T follicular helper cell (primary cell): ENCODE data around the gene KANSL1L.
"Not testable (repeated sequence)": the region's sequence is repeated elsewhere in the genome, so short reads cannot be mapped to it uniquely, and the experiment has no call there.

Experiments
- DNase-seq: peaks from one replicate; pipeline ENCODE4 v3.0.0-alpha.2; 2020; ENCODE audit warnings: low read depth

KANSL1L gene

DNA sequence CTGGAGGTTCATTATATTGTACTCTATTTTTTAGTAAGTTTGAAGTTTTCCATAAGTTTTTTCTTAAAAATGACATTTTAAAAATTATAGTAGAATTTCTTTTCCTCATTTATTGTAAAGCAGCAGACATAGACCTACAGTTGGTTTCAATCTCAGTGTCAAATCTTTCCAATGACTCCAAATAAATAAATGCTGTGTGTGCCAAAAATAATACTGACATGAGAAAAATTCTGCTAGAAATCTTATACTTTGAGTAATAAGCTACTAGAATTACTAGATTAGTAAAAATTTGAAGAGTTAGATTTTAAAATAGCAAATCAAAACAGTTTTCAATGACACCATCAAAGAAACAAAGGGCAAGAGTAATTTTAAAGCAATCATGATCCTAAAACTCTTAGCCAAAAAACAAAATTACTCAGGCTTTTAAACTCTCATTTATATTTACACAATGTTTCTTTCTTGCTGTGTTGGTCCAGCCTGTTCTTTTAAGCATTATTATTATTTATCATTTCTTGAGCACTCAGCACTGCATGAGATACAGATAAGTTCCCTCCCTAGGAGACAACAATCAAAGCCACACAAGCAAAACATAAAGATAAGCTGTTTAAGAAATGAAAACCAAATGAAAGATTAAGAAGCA is 8.3 kb upstream of the KANSL1L start:
- no peak for DNase-seq

DNA sequence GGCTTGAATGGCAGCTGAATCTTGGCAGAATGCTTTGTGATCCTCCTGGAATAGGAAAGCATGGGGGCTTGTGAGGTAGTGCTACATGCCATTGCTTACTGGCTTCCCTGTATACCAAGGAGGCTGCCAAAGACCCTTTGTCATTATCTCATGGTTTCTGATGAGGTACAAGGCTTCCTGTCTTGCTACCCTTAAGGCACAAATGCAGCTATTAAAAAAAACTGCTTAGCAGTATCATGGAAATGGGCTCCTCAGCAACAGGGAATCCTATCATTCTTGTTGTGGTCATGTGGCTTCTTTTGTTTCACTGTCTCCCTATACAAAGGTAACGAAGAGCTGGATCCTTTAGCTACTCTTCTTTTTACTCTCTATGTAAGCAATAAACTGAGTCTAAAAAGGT is 6.6 kb upstream of the KANSL1L start:
- DNase-seq = no peak

DNA sequence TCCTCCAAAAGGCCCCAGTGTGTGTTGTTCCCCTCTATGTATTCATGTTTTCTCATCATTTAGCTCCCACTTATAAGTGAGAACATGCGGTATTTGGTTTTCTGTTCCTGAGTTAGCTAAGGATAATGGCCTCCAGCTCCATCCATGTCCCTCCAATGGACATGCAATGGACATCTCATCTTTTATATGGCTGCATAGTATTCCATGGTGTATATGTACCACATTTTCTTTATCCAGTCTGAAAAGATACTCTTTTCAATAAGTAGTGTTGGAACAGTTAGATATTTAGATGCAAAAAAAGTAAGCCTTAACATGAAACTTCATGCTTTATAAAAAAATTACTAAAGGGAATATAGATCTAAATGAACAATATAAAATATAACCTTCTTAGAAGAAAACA is 5.9 kb upstream of the KANSL1L start:
- not testable (repeated sequence) for DNase-seq

DNA sequence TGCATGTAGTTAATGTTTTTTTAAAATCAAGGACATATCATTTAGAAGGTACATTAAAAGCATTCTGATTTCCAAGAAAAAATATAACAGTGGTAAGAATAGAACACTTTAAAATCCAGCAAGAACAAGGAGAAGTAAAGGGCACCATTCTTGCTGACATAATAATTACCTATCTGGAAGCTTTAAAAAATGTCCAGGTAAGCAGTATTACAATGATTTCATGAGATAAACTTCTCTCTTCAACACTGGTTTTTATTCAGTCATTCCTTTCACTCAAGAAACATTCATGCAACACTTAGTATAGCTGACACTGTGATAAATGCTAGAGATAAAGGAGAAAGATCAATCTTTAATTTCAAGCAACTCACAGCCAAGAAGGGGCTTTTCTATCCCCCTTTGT is 2.9 kb upstream of the KANSL1L start:
- DNase-seq = no peak

DNA sequence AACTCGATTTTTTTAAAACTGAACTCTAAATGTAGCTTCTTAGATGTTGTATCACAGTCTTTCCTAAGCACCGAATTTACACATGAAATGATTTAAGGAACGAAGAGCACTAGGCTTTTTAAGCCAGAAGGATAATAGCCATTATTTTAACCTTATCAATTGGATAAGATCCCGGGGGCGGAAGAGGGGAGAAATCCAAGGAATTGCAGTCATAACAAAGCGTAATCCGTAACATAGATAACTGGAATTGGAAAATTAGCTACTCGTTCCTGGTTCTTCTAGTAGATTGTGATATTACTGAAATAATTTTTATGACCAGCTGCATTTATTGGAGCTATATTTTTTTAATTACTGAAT is 988 bp upstream of the KANSL1L start:
- no peak for DNase-seq

DNA sequence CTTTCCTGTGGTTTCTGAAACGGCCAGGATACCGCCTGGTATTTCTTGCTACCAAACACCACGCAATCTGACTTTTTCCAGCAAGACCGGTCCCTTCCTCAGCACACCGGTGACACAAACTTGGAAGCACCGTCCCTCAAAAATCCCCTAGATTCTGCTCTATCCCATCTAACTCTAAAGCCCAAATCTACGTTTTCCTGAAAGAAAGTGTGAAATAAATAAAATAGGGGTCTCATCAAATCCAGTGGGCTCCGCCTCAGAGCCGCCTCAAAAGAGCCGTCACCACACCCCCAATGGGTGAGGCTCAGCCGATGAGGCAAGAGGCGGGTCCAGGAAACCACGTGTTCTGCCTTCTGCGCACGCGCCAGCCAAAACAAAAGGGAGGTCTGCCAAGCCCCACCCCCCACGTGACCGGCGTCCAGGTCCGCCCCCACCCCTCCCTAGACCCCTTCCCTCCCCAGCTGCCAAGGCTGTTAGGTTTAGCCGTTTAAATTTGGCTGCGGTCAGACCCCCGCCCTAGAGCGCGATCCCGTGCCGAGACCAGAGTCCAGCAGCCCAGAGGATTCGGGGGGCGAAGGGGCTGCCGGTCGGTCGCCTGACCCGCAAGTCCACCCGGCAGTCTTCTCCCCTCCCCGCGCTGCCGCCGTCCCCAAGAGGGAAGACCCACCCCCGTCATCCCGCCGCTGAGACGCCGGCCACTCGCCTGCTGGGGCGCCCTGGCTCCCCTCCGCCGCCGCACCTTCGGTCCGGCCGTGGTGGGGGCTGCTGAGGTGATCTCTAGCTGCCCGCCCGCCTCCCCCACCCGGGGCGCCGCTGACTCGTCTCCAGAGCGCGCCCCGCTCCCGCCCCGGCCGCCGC is 534 bp downstream of the KANSL1L start:
- DNase-seq = peak; percentile 94

DNA sequence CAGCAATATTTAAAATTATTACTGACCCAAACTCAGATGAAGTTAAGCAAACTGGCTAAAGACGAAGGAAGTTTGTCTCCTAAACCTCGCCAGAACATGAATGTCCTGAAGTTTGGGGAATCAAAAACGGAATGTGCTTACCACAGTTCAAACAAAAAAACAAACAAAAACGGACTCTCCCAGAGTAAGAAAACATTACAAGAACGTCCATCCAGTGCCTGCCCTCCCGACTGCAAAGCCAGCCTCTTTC is 1.1 kb downstream of the KANSL1L start:
- DNase-seq = no peak

DNA sequence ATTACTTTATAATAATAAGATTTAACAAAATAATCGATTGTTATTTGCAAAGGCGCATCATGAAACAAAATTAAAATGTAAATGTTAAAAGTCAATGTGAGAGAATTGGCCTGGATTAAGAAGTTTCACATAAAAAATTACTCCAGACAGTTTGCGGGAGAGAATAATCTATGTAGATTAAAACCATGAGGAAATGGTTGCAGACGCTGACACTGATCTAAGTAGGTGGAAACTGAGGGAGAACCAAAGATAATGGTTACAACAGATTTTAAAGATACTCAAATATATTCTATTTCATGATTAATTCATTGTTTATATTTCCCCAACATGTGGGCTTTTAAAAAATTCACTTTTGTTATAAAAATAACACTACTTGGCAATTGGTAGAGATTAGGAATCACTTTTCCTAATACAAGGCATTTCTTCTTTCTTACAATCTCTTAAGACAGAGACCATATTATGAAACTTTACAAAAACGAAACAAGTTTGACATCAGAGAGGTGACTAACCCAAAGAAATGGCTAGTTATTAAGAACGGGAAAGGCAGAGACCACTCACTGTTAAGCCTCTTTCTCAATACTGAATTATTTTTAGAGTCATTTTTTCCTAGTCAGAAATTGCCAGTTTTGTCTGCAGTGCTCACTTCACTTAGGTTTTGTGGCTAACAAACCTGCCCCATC is 1.6 kb downstream of the KANSL1L start:
- DNase-seq = no peak

DNA sequence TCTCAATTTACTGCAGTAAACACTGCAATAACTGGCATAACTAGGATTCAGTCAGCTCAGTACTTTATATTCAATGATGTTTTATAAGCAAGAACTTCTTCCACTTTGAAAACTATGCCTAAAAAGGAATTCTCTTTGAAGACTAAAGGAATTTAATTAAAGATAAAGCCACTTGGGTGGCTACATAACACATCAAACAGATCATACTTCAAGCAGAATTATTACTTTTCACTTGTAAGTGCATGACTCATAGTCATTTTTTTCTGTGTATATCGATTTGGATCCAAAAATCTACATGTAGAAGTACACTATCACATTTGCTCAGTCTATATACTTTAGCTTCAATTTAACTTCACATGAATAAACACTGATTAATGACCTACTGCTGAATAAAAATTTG is 4.0 kb downstream of the KANSL1L start:
- no peak for DNase-seq

DNA sequence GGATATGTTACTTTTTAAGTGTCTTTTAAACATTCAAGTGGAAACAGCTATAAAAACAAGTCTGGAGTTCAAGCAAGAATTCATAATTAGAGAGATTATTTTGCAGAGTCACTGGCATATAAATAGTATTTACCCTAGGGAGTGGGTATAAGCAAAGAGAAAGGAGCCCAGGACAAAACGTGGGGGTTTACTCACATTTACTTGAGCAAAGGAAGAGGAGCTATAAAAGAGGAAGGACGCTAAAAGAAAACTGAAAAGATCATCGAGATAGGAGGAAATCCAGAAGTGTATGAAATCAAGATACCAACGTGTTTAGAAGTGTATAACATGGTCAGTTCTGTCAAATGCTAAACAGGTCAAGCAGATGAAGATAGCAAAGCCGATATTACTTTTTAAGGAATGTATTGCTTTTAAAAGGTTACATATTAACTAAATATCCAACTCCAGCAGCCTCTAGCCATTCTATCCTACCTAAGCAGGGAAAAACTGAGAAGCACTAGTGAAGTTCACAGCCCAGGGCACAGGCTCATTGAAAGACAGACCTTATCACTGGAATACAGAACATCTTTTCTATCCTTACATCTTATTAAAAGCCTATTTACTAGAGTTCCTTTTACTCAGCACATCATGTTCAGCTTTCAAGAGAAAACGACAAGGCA is 8.6 kb downstream of the KANSL1L start:
- no peak for DNase-seq

DNA sequence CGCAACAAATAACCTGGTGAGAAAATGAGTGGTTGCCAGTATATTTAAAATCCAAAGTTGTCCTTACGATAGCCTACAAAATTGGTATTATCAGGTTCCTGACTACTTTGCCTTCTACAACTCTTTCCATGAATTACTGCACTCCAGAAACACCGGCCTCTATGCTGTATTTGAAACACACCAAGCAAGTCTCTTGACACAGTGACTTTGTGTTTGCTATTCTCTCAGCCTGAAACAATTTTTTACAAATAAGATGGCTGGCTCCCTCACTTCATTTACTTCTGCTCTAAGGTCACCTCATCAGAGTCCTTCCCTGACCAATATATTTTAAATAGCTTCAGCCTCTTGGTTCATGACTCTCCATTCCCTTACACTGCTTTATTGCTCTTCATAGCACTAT is 12.2 kb downstream of the KANSL1L start:
- DNase-seq = no peak

DNA sequence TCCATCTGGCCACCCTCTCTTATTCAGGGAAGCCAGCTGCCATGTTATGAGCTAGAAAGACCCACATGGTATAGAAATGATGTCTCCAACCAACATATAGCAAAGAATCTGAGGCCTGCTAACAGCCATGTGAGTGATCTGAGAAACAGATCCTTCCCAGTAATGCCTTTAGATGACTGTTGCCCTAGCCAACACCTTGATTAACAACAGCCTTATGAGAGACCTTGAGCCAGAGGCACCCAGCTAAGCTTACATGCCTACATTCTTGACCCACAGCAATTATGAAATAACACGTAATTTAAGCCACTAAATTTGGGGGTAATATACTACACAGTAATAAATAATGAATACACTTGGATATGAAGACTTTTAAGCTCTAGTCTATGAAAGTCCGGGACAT is 13.0 kb downstream of the KANSL1L start:
- DNase-seq = no peak

DNA sequence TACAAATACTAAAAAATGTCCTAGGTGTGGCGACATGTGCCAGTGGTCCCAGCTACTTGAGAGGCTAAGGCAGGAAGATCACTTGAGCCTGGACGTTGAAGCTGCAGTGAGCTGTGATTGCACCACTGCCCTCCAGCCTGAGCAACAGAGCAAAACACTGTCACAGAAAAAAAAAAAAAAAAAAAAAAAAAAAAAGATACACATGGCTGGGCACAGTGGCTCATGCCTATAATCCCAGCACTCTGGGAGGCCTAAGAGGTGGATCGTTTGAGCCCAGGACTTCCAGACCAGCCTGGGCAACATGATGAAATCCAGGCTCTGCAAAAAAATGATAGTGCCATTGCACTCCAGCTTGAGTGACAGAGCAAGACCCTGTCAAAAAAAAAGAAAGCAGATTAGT is 13.7 kb downstream of the KANSL1L start:
- no peak for DNase-seq

DNA sequence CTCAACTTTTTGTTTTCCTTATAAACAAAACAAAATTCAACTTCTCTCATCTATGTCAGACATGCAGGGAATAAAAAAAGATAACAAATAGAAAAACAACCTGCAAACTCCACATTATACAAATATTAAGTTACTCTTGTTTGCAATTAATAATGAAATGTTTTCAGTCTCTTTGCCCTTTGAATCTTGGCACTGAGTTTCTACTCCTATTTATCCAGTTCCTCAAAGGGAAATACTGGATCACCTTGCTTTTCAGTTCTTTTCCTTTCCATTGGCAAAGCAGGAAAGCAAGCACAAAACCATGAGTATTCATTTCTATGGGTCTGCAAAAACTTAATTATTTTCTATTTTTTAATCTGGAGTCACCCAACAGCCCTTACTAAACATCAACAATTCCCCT is 23.6 kb downstream of the KANSL1L start:
- no peak for DNase-seq

DNA sequence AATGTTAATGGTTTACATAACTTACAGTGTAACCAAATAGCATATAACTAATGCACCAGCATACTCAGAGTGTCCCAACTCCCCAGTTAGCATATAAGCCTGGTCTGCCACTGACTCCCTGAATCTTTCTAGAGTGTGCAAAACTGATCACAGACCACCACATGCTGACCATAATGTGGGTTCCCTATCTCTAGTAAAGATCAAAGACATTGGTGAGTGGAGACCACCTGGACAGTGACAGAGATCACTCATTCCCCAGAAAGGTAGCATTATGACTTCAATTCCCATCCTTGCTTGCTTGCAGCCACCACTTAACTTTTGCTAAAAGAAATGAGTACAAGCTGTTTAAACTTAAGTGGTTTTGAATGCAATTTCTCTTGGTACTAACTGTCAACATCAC is 39.0 kb downstream of the KANSL1L start:
- DNase-seq = no peak

DNA sequence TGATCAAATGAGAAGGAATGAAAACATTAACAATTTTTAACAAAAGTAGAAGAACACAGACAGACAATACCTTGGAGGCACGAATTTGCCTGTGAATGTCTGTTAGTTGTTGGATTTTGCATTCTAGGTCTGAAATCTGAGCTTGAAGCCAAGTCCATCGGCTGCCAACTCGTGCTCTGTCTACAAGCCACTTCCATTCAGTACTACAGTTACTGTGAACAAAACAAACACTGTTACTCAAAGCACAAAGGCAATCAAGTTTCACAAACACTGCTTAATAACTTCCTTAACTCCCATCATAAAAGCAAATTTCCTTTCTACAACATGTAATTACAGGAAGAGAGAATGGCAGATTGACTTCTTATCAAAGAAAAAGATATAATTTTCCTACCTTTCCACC is 42.2 kb downstream of the KANSL1L start:
- DNase-seq = no peak

DNA sequence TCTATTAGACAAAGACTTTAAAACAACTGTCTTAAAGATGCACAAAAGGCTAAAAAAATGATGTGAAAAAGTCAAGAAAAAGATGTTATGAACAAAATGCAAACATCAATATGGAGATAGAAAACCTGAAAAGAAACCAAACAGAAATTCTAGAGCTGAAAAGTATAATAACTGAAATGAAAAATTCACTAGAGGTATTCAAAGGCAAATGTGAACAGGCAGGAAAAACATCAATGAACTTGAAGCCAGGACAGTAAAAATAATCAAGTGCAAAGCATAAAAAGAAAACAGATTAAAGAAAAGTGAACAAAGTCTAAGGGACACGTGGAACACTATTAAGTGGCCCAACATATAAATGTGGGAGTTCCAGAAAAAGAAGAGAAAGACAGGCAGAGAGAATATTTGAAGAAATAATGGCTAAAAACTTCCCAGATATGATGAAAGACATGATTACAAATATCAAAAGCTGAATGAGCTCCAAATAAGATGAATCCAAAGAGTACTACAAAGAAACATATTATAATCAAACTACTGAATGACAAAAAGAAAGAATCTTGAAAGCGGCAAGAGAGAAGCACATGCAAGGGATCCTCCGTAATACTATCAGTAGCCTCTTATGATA is 57.5 kb downstream of the KANSL1L start:
- DNase-seq = no peak

DNA sequence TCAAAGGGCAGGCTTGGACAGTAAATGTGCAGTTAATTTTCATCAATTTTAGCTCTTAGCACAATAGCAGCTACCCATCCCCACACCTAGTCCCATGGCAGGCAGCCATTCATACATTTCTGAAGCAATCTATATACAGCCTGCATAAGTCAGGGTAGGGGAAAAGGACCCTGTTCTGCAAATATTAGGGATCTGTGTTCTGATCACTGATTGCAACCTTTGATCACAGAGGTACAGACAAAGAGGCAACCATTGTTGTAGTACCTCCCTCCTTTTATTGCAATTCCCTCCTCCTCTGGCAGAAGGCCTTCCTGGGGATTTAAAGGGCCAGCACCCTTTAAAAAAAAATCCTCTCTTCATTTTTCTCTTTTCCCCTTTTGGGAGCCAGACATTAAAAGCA is 58.3 kb downstream of the KANSL1L start:
- DNase-seq = no peak

DNA sequence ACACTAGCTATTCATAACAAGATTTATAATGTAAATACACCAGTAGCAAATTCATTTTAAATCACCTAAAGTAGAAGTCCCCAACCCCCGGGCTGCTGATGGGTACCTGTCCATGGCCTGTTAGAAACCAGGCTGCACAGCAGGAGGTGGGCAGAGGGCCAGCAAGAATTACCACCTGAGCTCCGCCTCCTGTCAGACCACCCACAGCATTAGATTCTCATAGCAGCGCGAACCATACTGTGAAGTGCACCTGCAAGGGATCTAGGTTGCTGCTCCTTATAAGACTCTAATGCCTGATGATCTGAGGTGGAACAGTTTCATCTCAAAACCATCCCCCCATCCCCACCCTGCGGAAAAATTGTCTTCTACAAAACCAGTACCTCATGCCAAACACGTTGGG is 71.3 kb downstream of the KANSL1L start:
- DNase-seq = no peak

DNA sequence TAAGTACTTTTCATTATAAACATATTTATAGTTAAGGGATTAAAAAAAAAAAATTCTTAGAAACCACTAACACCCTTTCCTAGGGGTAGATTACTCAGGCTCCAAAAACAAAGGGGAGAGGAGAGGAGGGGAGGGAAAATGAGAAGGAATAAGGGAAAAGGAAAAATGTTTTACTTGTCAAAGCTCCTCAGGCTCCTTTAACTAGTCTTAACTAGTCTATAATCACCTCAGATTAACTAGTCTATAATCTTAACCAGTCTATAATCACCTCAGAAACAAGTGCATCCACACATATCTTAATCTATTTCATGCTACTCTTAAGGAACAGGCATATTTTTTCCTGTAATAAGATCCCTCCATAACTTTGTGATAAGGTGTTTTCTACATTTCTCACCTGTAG is 76.4 kb downstream of the KANSL1L start:
- no peak for DNase-seq

DNA sequence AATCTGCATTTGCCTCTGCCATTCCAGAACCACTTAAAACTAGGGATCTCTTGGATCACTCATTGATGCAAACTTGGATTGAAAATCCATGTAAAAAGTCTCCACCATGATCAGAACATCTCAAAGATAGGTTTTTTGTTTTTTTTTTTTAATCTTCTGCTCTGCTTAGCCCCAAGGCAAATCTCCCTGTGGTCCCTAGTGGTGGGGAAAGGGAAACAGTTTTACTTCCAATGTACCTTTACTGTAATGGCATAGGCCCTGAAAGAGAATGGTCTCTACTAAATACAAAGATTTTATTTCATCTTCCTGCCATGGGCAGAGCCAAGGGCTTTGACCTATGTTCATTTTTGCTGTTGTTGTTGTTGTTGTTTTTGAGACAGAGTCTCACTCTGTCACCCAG is 78.4 kb downstream of the KANSL1L start:
- no peak for DNase-seq

DNA sequence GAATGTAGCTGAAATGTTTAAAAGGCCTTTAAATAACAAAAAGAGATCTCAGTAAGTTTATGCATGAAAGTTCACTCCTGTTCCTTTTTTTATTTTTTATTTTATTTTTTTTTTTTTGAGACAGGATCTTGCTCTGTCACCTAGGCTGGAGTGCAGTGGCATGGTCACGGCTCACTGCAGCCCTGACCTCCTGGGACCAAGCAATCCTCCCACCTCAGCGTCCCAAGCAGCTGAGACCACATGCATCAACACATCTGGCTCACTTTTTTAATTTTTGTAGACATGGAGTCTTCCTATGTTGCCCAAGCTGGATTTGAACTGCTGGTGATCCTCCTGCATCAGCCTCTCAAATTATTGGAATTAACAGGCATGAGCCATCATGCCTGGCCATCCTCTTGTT is 84.3 kb downstream of the KANSL1L start:
- no peak for DNase-seq

DNA sequence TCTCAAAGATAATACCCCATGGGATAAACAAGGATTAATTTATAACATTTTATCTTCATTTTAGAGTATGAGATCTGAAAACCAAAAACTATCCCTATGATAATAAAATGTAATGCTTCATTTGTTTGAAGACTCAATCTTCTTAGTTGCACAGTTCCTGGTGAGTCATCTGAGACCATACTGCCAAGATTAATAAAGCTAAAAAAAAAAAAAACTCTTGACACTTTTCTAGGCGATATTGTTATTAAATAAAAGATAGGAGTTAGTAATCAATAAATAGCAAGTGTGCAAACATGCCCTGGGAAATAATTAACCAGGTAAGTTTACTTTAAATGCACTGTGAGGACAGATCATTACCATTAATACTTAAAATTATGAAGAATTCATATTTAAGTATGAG is 84.9 kb downstream of the KANSL1L start:
- no peak for DNase-seq
